Left forelimb (tissue), 1 donor: ENCODE results near the gene TYROBP.
A peak's percentile ranks its signal among the peaks of the same experiment; 100 is the strongest.
"Not testable (repeated sequence)": the region's sequence is repeated elsewhere in the genome, so short reads cannot be mapped to it uniquely, and the experiment has no call there.

Experiments
- DNase-seq: peaks from one replicate; pipeline ENCODE4 v3.0.0-alpha.2; 2018; ENCODE audit warnings: low spot score

TYROBP gene

GRCh38 chr19:35908010-35908441 lies at the start of gene TYROBP:
Gene TYROBP, minus strand, starts transcription at chr19:35908295. Its CDS starts 67 bp downstream, at chr19:35908228.
- no peak for DNase-seq

GRCh38 chr19:35957411-35957810 lies 49.3 kb upstream of the TYROBP start:
- not testable (repeated sequence) for DNase-seq

- no peak for DNase-seq
Measured at GRCh38 chr19:35955881-35956634, 48.0 kb upstream of the TYROBP start.

GRCh38 chr19:35949131-35949530 lies 41.0 kb upstream of the TYROBP start:
- no peak for DNase-seq

GRCh38 chr19:35946203-35946602 lies 38.1 kb upstream of the TYROBP start:
- no peak for DNase-seq

GRCh38 chr19:35945121-35945790 lies 37.2 kb upstream of the TYROBP start:
- no peak for DNase-seq

- no peak for DNase-seq
Measured at GRCh38 chr19:35944556-35944955, 36.5 kb upstream of the TYROBP start.

GRCh38 chr19:35943321-35944301 lies 35.5 kb upstream of the TYROBP start:
- no peak for DNase-seq

- no peak for DNase-seq
Measured at GRCh38 chr19:35942235-35942634, 34.1 kb upstream of the TYROBP start.

- DNase-seq: no peak
Measured at GRCh38 chr19:35940839-35941238, 32.7 kb upstream of the TYROBP start.

GRCh38 chr19:35940078-35940775 lies 32.1 kb upstream of the TYROBP start:
- DNase-seq: no peak

- no peak for DNase-seq
Measured at GRCh38 chr19:35939307-35940077, 31.4 kb upstream of the TYROBP start.

- DNase-seq: no peak
Measured at GRCh38 chr19:35938282-35939224, 30.5 kb upstream of the TYROBP start.

GRCh38 chr19:35937345-35938281 lies 29.5 kb upstream of the TYROBP start:
- no peak for DNase-seq

- no peak for DNase-seq
Measured at GRCh38 chr19:35936738-35937268, 28.7 kb upstream of the TYROBP start.

GRCh38 chr19:35935911-35936737 lies 28.0 kb upstream of the TYROBP start, which contains the start of gene LRFN3:
Gene LRFN3, plus strand, starts transcription at chr19:35936374. Its CDS starts 3,052 bp downstream, at chr19:35939426.
- peak; percentile 80 for DNase-seq

- no peak for DNase-seq
Measured at GRCh38 chr19:35932291-35932936, 24.3 kb upstream of the TYROBP start.
